ENCODE measurements around the gene MRPS2. TPM values are rescaled to one million over a fixed set of nuclear protein-coding genes. Genes with fewer than 3 reads are reported as not detected.
A peak's percentile ranks its signal among the peaks of the same experiment; 100 is the strongest.

Gene MRPS2
- total RNA-seq, 1 donor from 2014 or later: 50.1 TPM

GRCh38 chr9:135501261-135502167, 1.0 kb downstream of the MRPS2 start:
- TF ChIP-seq POLR2AphosphoS5 (IDR thresholded peaks at IDR 0.05; ENCODE audit: insufficient read depth in 1 of 2, low read depth in 1 of 2) (no peak), POLR2A (IDR thresholded peaks at IDR 0.05) (no peak)
- H3K4me1 ChIP-seq: peaks cover 24% of the 10 kb centered on the region
- peak overlapping the region; percentile 81 for H3K27ac ChIP-seq
- DNase-seq (ENCODE audit: extremely low spot score in 2 of 2): no peak
- peaks cover 0 to 24% of the 10 kb centered on the region in 2 donors for H3K36me3 ChIP-seq
- no peaks in the 10 kb centered on the region for H3K9me3 ChIP-seq
- intact Hi-C loops (cut with DNase I): no loop called here
- H3K27me3 ChIP-seq: no peaks in the 10 kb centered on the region
- peak overlapping the region; percentile 83 to 98 for H3K4me3 ChIP-seq

- Histone ChIP-seq H3K27ac (no peak overlapping the region), H3K27me3 (no peaks in the 10 kb centered on the region), H3K4me1 (peaks cover 24% of the 10 kb centered on the region), H3K9me3 (no peaks in the 10 kb centered on the region), H3K36me3 (peaks cover 0 to 24% of the 10 kb centered on the region in 2 donors), H3K4me3 (peak overlapping the region; percentile 83 to 98)
- DNase-seq (ENCODE audit: extremely low spot score in 2 of 2): no peak
- no peak for TF ChIP-seq CTCF (IDR thresholded peaks at IDR 0.05)
- TF ChIP-seq POLR2A (IDR thresholded peaks at IDR 0.05): no peak
- no peak for TF ChIP-seq POLR2AphosphoS5 (IDR thresholded peaks at IDR 0.05; ENCODE audit: insufficient read depth in 1 of 2, low read depth in 1 of 2)
- intact Hi-C loops (cut with DNase I): no loop called here
Measured at GRCh38 chr9:135502168-135502872, 1.8 kb downstream of the MRPS2 start.

- peaks cover 24% of the 10 kb centered on the region for H3K4me1 ChIP-seq
- no peak overlapping the region for H3K4me3 ChIP-seq
- intact Hi-C loops (cut with DNase I): no loop called here
- H3K27ac ChIP-seq: no peak overlapping the region
- peaks cover 0 to 24% of the 10 kb centered on the region in 2 donors for H3K36me3 ChIP-seq
- DNase-seq (ENCODE audit: extremely low spot score in 2 of 2): no peak
- TF ChIP-seq POLR2A (IDR thresholded peaks at IDR 0.05) (no peak), POLR2AphosphoS5 (IDR thresholded peaks at IDR 0.05; ENCODE audit: insufficient read depth in 1 of 2, low read depth in 1 of 2) (no peak), CTCF (IDR thresholded peaks at IDR 0.05) (no peak)
- no peaks in the 10 kb centered on the region for H3K27me3 ChIP-seq
- H3K9me3 ChIP-seq: no peaks in the 10 kb centered on the region
Measured at GRCh38 chr9:135502873-135503321, 2.4 kb downstream of the MRPS2 start.

- peaks cover 0 to 24% of the 10 kb centered on the region in 2 donors for H3K36me3 ChIP-seq
- TF ChIP-seq CTCF (IDR thresholded peaks at IDR 0.05) (no peak), POLR2AphosphoS5 (IDR thresholded peaks at IDR 0.05; ENCODE audit: insufficient read depth in 1 of 2, low read depth in 1 of 2) (no peak), POLR2A (IDR thresholded peaks at IDR 0.05) (no peak)
- peaks cover 24% of the 10 kb centered on the region for H3K4me1 ChIP-seq
- H3K4me3 ChIP-seq: no peak overlapping the region
- H3K9me3 ChIP-seq: no peaks in the 10 kb centered on the region
- no peak for DNase-seq (ENCODE audit: extremely low spot score in 2 of 2)
- intact Hi-C loops (cut with DNase I): no loop called here
- no peak overlapping the region for H3K27ac ChIP-seq
- H3K27me3 ChIP-seq: no peaks in the 10 kb centered on the region
Measured at GRCh38 chr9:135503371-135504261, 3.1 kb downstream of the MRPS2 start.

Data from vagina (tissue), 2 donors.